HepG2 (cell line): ENCODE measurements around the gene SLC35B4. TPM values are rescaled to one million over a fixed set of nuclear protein-coding genes. Genes with fewer than 3 reads are reported as not detected.
A peak's percentile ranks its signal among the peaks of the same experiment; 100 is the strongest.

ENCODE experiments used
- ATF7-NPFF ChIP-seq: sonication (generic); formaldehyde crosslinking; IDR thresholded peaks from 2 replicates; pipeline ENCODE4 v1.8.1; 2023; ENCODE audit warnings: mild to moderate bottlenecking, low read depth, missing genetic modification reagents, moderate library complexity
- ATRX ChIP-seq: sonication (generic); formaldehyde crosslinking; IDR thresholded peaks from 2 replicates; pipeline ENCODE4 v1.4.0; 2020; ENCODE audit warnings: missing genetic modification reagents, borderline replicate concordance
- CC2D1A ChIP-seq: sonication (generic); formaldehyde crosslinking; IDR thresholded peaks from 2 replicates; pipeline ENCODE4 v1.8.1; 2023; ENCODE audit warnings: mild to moderate bottlenecking, missing genetic modification reagents
- GFI1 ChIP-seq: sonication (generic); formaldehyde crosslinking; IDR thresholded peaks from 2 replicates; pipeline ENCODE4 v1.5.0; 2020; ENCODE audit warnings: missing genetic modification reagents, mild to moderate bottlenecking, borderline replicate concordance
- HIVEP1 ChIP-seq: sonication (generic); formaldehyde crosslinking; IDR thresholded peaks from 2 replicates; pipeline ENCODE4 v1.4.0; 2020; ENCODE audit warnings: mild to moderate bottlenecking, missing genetic modification reagents
- HNRNPLL ChIP-seq: fragments of 200-400 bp; formaldehyde crosslinking; IDR thresholded peaks from 2 replicates; pipeline ENCODE4 v1.6.1; 2017; ENCODE audit warnings: mild to moderate bottlenecking, low read depth, low read length; ENCODE audit not compliant: poor library complexity, severe bottlenecking
- JARID2 ChIP-seq: sonication (generic); formaldehyde crosslinking; IDR thresholded peaks from 2 replicates; pipeline ENCODE4 v1.8.1; 2023; ENCODE audit warnings: missing genetic modification reagents, inconsistent platforms; ENCODE audit not compliant: insufficient replicate concordance
- KDM6A ChIP-seq: IDR thresholded peaks from 2 replicates; pipeline ENCODE4 v1.6.1; 2016; ENCODE audit warnings: low read depth
- PCBP1 ChIP-seq: fragments of 200-400 bp; formaldehyde crosslinking; IDR thresholded peaks from 2 replicates; pipeline ENCODE4 v1.6.1; 2017; ENCODE audit warnings: mild to moderate bottlenecking, low read depth, low read length, borderline replicate concordance
- RNF2 ChIP-seq: fragments of 450-650 bp; conservative IDR thresholded peaks from 2 replicates; pipeline ENCODE4 v1.6.1; 2016; ENCODE audit warnings: low read depth
- ZNF160 ChIP-seq: sonication (generic); formaldehyde crosslinking; IDR thresholded peaks from 2 replicates; pipeline ENCODE4 v1.8.0; 2022; ENCODE audit warnings: mild to moderate bottlenecking, inconsistent platforms, missing genetic modification reagents
- polyA plus RNA-seq, 8 experiments: library from polyadenylated mRNA; depleted of rRNA in 3 of 8; stranded (reverse) in 7 of 8; unstranded in 1 of 8; fragments of >200 nt; fragmentation: Illumina TruSeq in 4 of 8; extraction: Trizol in 4 of 8; gene quantifications; 2 replicates each; pipeline versions ENCODE4 v1.2.1 to v1.2.3, GENCODE V29; 2011 to 2016; ENCODE audit warnings: low read depth in 4 of 8, missing spikeins in 1 of 8, mixed read lengths in 1 of 8; ENCODE audit not compliant: insufficient read depth in 1 of 8
- total RNA-seq, 5 experiments: library from RNA; depleted of rRNA; stranded (reverse); fragments of >200 nt; fragmentation: Illumina TruSeq; extraction: Trizol; gene quantifications; 2 replicates each; pipeline ENCODE4 v1.2.3, GENCODE V29; 2016; ENCODE audit warnings: low read depth in 1 of 5
- TF ChIP-seq, protein P1 (sequence below): IDR thresholded peaks from 2 replicates; pipeline ENCODE4 v1.6.1; 2016; ENCODE audit warnings: low read depth
- TF ChIP-seq, protein P2 (sequence below): sonication (generic); formaldehyde crosslinking; IDR thresholded peaks from 2 replicates; pipeline ENCODE4 v1.4.0; 2020; ENCODE audit warnings: missing genetic modification reagents, borderline replicate concordance
- TF ChIP-seq, protein P3 (sequence below): sonication (generic); formaldehyde crosslinking; IDR thresholded peaks from 2 replicates; pipeline ENCODE4 v1.5.1; 2020; ENCODE audit warnings: missing genetic modification reagents, mild to moderate bottlenecking, borderline replicate concordance
- TF ChIP-seq, protein P4 (sequence below): sonication (generic); formaldehyde crosslinking; IDR thresholded peaks from 2 replicates; pipeline ENCODE4 v1.4.0; 2020; ENCODE audit warnings: missing genetic modification reagents
- TF ChIP-seq, protein P5 (sequence below): sonication (generic); formaldehyde crosslinking; IDR thresholded peaks from 2 replicates; pipeline ENCODE4 v1.5.0; 2020; ENCODE audit warnings: mild to moderate bottlenecking, missing genetic modification reagents

SLC35B4 gene
- total and polyA plus RNA-seq, 2 of the 13 experiments (the other 11 are each of a cell fraction or from before 2014, with no cell fraction given): 17.1 to 17.8 TPM

DNA sequence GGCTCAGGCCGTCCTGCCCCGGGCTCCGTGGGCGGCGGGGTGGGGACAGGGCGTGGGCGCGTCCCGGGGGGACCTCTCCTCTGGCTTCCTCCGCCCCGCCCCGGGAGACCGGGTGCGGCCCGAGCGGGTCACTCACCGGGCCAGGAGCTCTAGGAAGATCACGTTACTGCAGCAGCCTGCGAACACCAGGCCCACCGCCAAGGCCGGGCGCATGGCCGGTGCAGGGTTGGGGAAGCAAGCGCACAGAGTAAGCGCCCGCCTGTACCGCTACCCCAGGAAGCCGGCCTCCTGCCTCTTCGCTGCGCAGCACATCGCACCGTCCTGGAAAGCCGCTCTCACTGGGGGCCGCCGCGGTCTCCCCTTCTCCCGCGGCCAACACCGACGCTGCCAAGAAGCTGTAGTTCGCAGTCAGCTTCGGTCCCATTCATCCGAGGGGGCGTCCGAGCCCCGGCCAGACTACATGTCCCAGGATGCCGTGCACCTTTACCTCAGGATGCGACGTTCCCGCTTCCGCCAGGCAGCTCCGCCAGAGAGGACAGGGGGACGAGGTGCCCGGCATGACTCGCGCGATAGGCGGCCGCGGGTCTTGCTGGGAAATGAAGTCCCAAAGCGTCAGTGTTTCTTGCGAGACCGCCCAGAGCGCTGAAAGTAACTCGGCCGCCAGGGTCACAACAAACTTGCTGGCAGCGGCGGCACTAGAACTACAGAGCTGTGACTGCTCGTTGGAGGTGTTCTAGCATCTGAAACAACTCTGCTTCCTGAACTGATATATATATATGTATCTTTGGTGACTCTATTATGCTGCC lies at the start of gene SLC35B4 (continued):
- no peak for TF ChIP-seq ATRX
- peak; percentile 84 for TF ChIP-seq HNRNPLL
- no peak for TF ChIP-seq CC2D1A (CRISPR knock-in tag)
- TF ChIP-seq, protein P1, sequence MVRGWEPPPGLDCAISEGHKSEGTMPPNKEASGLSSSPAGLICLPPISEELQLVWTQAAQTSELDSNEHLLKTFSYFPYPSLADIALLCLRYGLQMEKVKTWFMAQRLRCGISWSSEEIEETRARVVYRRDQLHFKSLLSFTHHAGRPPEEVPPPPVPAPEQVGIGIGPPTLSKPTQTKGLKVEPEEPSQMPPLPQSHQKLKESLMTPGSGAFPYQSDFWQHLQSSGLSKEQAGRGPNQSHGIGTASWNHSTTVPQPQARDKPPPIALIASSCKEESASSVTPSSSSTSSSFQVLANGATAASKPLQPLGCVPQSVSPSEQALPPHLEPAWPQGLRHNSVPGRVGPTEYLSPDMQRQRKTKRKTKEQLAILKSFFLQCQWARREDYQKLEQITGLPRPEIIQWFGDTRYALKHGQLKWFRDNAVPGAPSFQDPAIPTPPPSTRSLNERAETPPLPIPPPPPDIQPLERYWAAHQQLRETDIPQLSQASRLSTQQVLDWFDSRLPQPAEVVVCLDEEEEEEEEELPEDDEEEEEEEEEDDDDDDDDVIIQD (CRISPR knock-in tag): no peak
- TF ChIP-seq, protein P2, sequence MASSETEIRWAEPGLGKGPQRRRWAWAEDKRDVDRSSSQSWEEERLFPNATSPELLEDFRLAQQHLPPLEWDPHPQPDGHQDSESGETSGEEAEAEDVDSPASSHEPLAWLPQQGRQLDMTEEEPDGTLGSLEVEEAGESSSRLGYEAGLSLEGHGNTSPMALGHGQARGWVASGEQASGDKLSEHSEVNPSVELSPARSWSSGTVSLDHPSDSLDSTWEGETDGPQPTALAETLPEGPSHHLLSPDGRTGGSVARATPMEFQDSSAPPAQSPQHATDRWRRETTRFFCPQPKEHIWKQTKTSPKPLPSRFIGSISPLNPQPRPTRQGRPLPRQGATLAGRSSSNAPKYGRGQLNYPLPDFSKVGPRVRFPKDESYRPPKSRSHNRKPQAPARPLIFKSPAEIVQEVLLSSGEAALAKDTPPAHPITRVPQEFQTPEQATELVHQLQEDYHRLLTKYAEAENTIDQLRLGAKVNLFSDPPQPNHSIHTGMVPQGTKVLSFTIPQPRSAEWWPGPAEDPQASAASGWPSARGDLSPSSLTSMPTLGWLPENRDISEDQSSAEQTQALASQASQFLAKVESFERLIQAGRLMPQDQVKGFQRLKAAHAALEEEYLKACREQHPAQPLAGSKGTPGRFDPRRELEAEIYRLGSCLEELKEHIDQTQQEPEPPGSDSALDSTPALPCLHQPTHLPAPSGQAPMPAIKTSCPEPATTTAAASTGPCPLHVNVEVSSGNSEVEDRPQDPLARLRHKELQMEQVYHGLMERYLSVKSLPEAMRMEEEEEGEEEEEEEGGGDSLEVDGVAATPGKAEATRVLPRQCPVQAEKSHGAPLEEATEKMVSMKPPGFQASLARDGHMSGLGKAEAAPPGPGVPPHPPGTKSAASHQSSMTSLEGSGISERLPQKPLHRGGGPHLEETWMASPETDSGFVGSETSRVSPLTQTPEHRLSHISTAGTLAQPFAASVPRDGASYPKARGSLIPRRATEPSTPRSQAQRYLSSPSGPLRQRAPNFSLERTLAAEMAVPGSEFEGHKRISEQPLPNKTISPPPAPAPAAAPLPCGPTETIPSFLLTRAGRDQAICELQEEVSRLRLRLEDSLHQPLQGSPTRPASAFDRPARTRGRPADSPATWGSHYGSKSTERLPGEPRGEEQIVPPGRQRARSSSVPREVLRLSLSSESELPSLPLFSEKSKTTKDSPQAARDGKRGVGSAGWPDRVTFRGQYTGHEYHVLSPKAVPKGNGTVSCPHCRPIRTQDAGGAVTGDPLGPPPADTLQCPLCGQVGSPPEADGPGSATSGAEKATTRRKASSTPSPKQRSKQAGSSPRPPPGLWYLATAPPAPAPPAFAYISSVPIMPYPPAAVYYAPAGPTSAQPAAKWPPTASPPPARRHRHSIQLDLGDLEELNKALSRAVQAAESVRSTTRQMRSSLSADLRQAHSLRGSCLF (CRISPR knock-in tag): 0 out of 2 replicates have a peak, but pooled peaks have one; percentile 49
- TF ChIP-seq HIVEP1 (CRISPR knock-in tag): peak; percentile 70; the same call in 1 of the 2 replicates
- no peak for TF ChIP-seq KDM6A (CRISPR knock-in tag)
- TF ChIP-seq, protein P3, sequence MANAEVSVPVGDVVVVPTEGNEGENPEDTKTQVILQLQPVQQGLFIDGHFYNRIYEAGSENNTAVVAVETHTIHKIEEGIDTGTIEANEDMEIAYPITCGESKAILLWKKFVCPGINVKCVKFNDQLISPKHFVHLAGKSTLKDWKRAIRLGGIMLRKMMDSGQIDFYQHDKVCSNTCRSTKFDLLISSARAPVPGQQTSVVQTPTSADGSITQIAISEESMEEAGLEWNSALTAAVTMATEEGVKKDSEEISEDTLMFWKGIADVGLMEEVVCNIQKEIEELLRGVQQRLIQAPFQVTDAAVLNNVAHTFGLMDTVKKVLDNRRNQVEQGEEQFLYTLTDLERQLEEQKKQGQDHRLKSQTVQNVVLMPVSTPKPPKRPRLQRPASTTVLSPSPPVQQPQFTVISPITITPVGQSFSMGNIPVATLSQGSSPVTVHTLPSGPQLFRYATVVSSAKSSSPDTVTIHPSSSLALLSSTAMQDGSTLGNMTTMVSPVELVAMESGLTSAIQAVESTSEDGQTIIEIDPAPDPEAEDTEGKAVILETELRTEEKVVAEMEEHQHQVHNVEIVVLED: peak; percentile 96
- TF ChIP-seq RNF2: no peak; the same call in 1 of the 2 replicates
- TF ChIP-seq ZNF160 (CRISPR knock-in tag): no peak
- TF ChIP-seq, protein P4, sequence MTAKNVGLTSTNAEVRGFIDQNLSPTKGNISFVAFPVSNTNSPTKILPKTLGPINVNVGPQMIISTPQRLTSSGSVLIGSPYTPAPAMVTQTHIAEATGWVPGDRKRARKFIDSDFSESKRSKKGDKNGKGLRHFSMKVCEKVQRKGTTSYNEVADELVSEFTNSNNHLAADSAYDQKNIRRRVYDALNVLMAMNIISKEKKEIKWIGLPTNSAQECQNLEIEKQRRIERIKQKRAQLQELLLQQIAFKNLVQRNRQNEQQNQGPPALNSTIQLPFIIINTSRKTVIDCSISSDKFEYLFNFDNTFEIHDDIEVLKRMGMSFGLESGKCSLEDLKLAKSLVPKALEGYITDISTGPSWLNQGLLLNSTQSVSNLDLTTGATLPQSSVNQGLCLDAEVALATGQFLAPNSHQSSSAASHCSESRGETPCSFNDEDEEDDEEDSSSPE (CRISPR knock-in tag): peak; percentile 83
- no peak for TF ChIP-seq JARID2 (CRISPR knock-in tag)
- TF ChIP-seq, protein P5, sequence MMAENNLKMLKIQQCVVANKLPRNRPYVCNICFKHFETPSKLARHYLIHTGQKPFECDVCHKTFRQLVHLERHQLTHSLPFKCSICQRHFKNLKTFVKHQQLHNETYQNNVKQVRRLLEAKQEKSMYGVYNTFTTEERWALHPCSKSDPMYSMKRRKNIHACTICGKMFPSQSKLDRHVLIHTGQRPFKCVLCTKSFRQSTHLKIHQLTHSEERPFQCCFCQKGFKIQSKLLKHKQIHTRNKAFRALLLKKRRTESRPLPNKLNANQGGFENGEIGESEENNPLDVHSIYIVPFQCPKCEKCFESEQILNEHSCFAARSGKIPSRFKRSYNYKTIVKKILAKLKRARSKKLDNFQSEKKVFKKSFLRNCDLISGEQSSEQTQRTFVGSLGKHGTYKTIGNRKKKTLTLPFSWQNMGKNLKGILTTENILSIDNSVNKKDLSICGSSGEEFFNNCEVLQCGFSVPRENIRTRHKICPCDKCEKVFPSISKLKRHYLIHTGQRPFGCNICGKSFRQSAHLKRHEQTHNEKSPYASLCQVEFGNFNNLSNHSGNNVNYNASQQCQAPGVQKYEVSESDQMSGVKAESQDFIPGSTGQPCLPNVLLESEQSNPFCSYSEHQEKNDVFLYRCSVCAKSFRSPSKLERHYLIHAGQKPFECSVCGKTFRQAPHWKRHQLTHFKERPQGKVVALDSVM (CRISPR knock-in tag): 0 out of 2 replicates have a peak, but pooled peaks have one; percentile 16
- peak; percentile 68; the same call in 1 of the 2 replicates for TF ChIP-seq GFI1 (CRISPR knock-in tag)
- peak; percentile 58; the same call in 1 of the 2 replicates for TF ChIP-seq PCBP1
- TF ChIP-seq ATF7-NPFF: peak; percentile 1; the same call in 1 of the 2 replicates
